Fibroblast of upper back skin (primary cell): ENCODE data around the gene TBX5.

Experiments
- DNase-seq: peaks from one replicate; pipeline ENCODE4 v3.0.0-alpha.2; 2013

The TBX5 gene

GRCh38 chr12:114404926-114405518 lies 922 bp downstream of the TBX5 start:
- peak; percentile 10 for DNase-seq

DNA sequence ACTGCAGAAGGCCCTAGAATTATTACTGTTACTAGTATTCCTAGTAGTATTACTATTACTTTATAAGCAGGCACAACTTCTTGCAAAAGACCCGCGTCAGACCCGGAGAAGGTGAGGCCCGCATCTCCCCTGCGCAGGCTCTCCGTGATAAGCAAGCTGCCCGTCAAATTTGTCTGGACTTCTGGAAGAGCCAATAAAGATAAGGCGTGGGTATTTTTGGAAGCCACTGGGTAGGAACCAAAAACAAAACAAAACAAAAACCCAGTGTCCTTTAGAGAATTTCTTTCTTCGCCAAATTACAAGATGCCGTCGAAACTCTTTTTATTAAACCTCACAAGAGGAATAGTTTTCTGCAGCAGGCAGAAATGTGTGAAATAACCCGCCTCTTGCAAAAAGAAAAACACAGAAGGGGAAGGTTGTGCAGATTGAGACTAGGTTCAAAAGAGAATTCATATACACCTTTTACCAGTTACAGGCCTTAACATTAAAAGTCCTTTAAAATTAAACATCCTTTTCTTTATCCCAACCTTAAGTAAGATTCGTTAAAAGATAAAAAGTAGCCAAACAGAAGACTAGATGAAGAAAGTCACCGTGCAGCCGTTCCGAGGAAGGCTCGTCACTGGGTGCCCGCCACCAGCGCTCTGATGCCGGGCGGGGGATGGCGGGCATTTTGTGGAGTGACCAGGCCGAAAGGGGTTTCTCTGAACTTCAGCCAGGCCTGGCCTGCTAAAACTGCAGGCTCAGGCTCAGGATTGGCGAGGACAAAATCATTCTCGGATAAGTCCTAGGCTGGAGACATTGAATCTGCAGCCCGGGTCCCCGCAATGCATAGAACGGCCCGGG lies 1.6 kb downstream of the TBX5 start:
- no peak for DNase-seq

- DNase-seq: no peak
Measured at GRCh38 chr12:114403690-114404066, 2.3 kb downstream of the TBX5 start.

DNA sequence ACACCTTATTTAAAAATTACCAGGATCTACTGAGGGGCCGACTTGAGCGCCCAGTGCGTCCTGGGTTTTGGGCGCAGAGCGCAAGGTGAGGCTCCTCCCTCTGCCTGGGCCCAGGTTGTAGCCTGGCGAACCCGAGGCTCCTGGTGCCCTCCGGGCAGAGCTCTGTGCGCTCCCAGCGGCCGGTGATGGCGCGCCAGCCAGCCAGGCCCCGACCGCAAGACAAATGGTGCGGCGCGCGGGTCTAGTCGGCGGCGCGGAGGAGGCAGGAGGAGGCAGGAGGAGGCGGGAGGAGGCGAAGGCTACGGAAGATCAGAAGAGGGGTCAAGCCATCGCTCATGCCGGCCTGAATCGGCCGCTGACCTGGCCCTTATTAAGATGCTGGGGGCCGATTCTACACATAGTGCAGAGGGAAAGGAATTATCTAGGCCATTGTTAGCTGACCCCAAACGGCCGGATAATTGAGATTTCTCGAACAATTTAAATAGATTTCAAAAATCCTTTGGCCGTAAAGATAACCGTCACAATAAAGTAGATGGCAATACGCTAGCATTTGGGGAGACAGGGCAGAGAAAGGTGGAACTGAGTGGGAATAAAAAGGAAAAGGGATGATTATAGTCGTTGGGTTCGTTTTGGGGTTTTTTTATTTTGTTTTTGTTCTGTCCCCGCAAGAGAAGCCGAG lies 2.8 kb downstream of the TBX5 start:
- DNase-seq: no peak

GRCh38 chr12:114402084-114402717 lies 3.7 kb downstream of the TBX5 start:
- no peak for DNase-seq

GRCh38 chr12:114401328-114402083 lies 4.4 kb downstream of the TBX5 start:
- DNase-seq: no peak

- DNase-seq: peak; percentile 53
Measured at GRCh38 chr12:114400925-114401324, 5.0 kb downstream of the TBX5 start.

DNA sequence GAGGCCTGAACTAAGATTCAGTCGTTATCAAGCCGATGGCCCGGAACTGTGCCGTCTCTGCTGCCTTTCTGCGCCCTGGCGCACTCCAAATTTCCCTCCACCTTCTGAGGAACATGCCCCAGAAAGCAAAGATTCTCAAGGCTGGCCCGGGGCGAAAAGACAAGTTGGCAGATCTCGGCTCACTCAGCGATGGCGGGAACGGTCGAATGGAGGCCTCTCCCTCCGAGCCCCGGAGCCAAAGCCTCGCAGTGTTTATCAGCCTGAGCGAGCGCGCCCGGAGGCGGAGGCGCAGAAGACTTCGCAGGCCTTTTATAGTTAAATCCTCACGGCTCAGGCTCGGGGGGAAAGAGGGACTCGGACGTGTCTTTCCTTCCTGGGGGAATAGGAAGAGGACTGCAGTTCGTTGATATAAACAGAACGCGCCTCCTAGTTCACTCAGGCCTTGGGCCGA lies 5.6 kb downstream of the TBX5 start:
- no peak for DNase-seq

- DNase-seq: no peak
Measured at GRCh38 chr12:114399664-114400211, 6.2 kb downstream of the TBX5 start.

DNA sequence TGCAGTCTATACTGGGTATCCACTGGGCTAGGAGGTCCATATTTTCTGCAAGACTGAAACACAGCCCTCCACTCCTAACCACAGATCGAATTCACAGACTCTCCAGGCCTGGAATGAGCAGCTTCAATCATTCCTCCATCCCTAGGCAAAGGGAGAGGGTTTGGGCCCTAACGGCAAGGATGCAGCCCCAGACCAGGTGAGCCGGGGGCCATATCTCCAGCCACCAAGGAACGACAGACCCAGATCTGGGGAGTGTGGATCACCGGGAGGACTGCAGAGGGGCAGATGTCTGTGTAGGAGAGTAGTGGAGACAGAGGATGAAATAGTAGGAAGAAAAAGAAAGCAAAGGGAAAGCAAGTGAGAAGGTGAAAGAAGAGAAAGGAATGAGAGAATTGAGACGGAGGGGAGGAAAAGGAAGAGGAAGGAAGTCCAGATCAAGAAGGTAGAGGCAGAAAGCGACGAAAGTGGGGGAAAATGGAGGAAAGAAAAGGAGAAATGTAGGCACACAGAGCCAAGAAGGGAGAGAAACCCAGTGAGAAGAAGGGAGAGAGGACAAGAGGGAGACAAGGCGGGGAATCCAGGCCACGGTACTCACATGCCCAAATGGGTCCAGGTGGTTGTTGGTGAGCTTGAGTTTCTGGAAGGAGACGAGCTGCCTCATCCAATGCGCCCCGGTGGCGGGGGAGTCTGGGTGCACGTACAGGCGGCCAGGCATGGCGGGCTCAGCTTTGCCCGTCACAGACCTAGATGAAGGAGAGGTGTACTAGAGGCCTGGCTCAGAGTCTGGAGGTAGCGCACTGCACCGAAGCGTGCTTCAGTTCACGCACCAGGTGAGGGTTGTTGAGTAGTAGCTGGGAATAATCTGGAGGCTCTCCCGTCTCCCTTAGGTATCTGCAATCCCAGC lies 7.7 kb downstream of the TBX5 start:
- no peak for DNase-seq

DNA sequence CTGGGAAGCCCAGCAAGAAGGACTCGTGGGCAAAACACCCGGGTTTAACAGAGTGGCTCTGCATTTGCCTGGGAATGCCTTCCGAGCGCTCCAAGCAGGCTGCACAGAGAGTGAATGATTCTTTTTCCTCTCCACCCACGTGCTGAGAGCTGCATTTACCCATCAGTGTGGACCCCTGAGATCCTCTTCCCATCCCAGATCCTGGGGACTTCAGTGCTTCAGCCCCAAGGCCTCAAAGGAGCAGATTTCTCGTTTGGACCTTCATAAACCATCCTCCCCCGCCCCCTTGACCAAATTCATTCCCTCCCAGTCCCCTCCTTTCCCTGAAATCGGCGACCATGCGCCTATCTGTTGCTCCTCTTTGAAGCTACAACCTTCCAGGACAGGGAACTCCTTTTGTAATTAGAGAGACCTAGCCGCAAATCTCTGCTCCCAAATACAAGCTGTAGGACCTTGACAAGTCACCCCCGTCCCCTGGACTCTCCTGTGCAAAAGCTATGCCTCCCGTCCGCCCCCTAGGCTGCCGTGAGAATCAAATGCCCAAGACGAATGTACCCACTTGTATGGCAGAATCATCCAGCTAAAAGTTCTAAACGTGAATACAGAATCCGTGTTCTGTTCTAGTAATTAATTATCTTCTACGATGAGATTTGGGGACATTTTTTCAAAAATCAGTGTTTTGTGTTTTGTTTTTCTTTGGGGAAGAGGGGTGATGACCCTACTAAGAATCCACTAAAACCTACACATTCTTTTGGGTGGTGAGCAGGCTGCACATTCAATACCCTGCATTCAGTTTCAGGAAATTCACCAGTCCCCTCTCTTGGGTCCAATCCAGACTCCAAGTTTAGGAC lies 8.8 kb downstream of the TBX5 start:
- DNase-seq: no peak

- DNase-seq: no peak
Measured at GRCh38 chr12:114396153-114396868, 9.6 kb downstream of the TBX5 start.

DNA sequence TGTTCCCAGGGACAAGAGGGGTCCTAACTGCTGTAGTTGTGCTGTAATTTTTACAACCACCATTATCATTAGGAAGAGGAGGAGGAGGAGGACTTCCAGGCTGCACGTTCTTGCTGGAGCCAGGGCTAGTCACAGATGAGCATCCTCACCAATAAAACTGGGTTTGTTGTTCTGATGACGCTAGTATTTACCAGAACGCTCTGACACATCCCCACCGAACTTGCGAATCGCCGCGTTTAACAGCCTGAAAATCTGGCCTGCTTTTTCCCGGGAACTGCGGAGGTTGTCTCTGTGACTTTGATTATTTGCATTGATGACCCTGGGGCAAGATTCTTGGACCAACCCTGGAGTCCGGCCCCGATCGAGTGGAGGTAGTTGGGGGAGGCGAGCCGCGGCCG lies 10.2 kb downstream of the TBX5 start:
- no peak for DNase-seq

DNA sequence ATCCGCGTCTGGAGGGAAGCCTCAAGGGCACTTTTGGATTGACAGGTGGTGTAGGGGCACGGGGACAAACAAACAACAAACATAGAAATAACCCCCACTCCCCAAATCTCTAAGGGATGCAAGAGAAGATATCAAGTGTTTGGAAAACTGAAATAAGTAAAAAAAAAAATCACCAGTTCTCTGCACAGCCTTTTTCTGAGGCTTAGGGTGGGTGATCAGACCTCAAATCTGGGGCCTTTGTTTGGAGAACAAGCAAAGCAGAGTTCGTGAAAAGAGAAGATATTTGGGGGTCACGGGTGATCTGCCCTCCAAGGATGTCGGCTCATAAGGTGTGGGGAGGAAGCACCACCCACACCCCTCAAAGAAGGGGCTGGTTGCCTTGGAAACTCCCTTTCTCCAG lies 10.7 kb downstream of the TBX5 start:
- no peak for DNase-seq

- no peak for DNase-seq
Measured at GRCh38 chr12:114393569-114393968, 12.4 kb downstream of the TBX5 start.

GRCh38 chr12:114392909-114393308 lies 13.0 kb downstream of the TBX5 start:
- no peak for DNase-seq

GRCh38 chr12:114391088-114391487 lies 14.9 kb downstream of the TBX5 start:
- no peak for DNase-seq

DNA sequence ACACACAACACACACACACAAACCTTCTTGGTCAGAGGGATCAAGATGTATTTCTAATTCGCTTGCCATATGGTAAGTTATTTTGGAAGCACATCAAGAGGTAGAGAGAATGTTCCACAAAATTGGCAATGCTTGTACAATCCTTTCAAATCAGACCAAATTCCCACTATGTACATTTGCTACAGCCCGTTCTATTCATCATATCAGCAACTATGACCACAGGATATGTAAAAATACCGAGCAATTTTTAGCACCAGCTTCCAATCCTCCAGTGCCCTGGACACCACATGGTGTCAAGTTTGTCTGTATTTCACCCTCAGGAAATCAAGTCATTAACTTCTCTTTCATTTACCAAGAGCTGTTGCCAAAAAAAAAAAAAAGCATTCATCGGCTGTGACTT lies 21.2 kb downstream of the TBX5 start:
- DNase-seq: peak; percentile 92

- DNase-seq: no peak
Measured at GRCh38 chr12:114381177-114381576, 24.8 kb downstream of the TBX5 start.

- DNase-seq: no peak
Measured at GRCh38 chr12:114371733-114372132, 34.2 kb downstream of the TBX5 start.
